Keratinocyte (primary cell): ENCODE measurements around the gene RMND5B. TPM values are rescaled to one million over a fixed set of nuclear protein-coding genes. Genes with fewer than 3 reads are reported as not detected.

Source experiments
- DNase-seq: peaks from one replicate; pipeline ENCODE4 v3.0.0-alpha.2; 2011; ENCODE audit warnings: low read depth, missing footprints, low spot score
- FAIRE-seq: peaks from 2 replicates; lab custom pipeline; 2011; peaks lifted over from hg19 to GRCh38; lab: Jason Lieb, UNC
- H2AFZ ChIP-seq: 2 replicates; pipeline ENCODE4 v1.6.0; 2012; ENCODE audit warnings: low read length, control low read depth, inconsistent platforms; ENCODE audit not compliant: control insufficient read depth
- H3K27ac ChIP-seq: 2 replicates; pipeline ENCODE4 v1.5.1; 2011; ENCODE audit warnings: low read length; ENCODE audit not compliant: control insufficient read depth, insufficient read depth
- H3K27me3 ChIP-seq: 3 replicates; pipeline ENCODE4 v1.6.0; 2011; ENCODE audit warnings: low read length; ENCODE audit not compliant: control insufficient read depth, insufficient read depth; ENCODE audit errors: extremely low read depth
- H3K36me3 ChIP-seq, 2 experiments: 2 replicates in 1 of 2; 3 replicates in 1 of 2; pipeline ENCODE4 v1.5.1; 2011; ENCODE audit warnings: low read length in 2 of 2, mild to moderate bottlenecking in 1 of 2; ENCODE audit not compliant: control insufficient read depth in 2 of 2, insufficient read depth in 2 of 2; ENCODE audit errors: extremely low read depth in 1 of 2
- H3K4me1 ChIP-seq: 3 replicates; pipeline ENCODE4 v1.5.1; 2011; ENCODE audit warnings: low read length; ENCODE audit not compliant: control insufficient read depth, insufficient read depth; ENCODE audit errors: extremely low read depth
- H3K4me2 ChIP-seq: 3 replicates; pipeline ENCODE4 v1.6.0; 2011; ENCODE audit warnings: low read depth, low read length; ENCODE audit not compliant: control insufficient read depth, insufficient read depth; ENCODE audit errors: extremely low read depth
- H3K4me3 ChIP-seq, 3 experiments: fragments of 200-600 bp in 1 of 3; sonication (generic) in 1 of 3; 2 replicates in 2 of 3; 3 replicates in 1 of 3; pipeline ENCODE4 v1.5.1; 2011 to 2016; ENCODE audit warnings: low read length in 3 of 3, mild to moderate bottlenecking in 3 of 3, control low read depth in 2 of 3, inconsistent platforms in 1 of 3, low read depth in 1 of 3, mixed read lengths in 1 of 3, mixed run types in 1 of 3, moderate library complexity in 1 of 3; ENCODE audit not compliant: control insufficient read depth in 2 of 3, insufficient read depth in 2 of 3; ENCODE audit errors: extremely low read depth in 1 of 3
- H3K79me2 ChIP-seq: 2 replicates; pipeline ENCODE4 v1.6.0; 2012; ENCODE audit warnings: low read length; ENCODE audit not compliant: control insufficient read depth, insufficient read depth
- H3K9ac ChIP-seq: 3 replicates; pipeline ENCODE4 v1.6.0; 2011; ENCODE audit warnings: low read length; ENCODE audit not compliant: control insufficient read depth, insufficient read depth; ENCODE audit errors: extremely low read depth
- H3K9me1 ChIP-seq: 3 replicates; pipeline ENCODE4 v1.6.0; 2011; ENCODE audit warnings: low read length; ENCODE audit not compliant: control insufficient read depth, insufficient read depth; ENCODE audit errors: extremely low read depth
- H3K9me3 ChIP-seq: 2 replicates; pipeline ENCODE4 v1.5.1; 2012; ENCODE audit warnings: low read depth, low read length; ENCODE audit not compliant: control insufficient read depth
- H4K20me1 ChIP-seq: 3 replicates; pipeline ENCODE4 v1.6.0; 2011; ENCODE audit warnings: low read length; ENCODE audit not compliant: control insufficient read depth, insufficient read depth; ENCODE audit errors: extremely low read depth
- EZH2 ChIP-seq: IDR thresholded peaks from one replicate; pipeline ENCODE4 v1.6.1; 2012; ENCODE audit warnings: inconsistent platforms, mild to moderate bottlenecking, low read length, moderate library complexity
- dilution Hi-C: fragments of 300-500 bp; cut with MboI; formaldehyde crosslinking; loops from one replicate; pipeline ENCODE4 v1.7.0; 2020; ENCODE audit warnings: low sequenced_read_pairs; ENCODE audit not compliant: extremely low pct_ligation_motif_present
- polyA plus RNA-seq, 5 experiments: library from polyadenylated mRNA; depleted of rRNA in 3 of 5; stranded (reverse) in 3 of 5; stranded (forward) in 1 of 5; unstranded in 1 of 5; fragments of >200 nt; gene quantifications; 1 replicate in 1 of 5; 2 replicates in 3 of 5; 3 replicates in 1 of 5; pipeline versions ENCODE4 v1.2.1 to v1.2.3, GENCODE V29; 2011 to 2012; ENCODE audit warnings: missing spikeins in 2 of 5, low read depth in 1 of 5, low replicate concordance in 1 of 5
- TF ChIP-seq, protein P1 (sequence below), 3 experiments: IDR thresholded peaks in 1 of 3; conservative IDR thresholded peaks in 1 of 3; optimal IDR thresholded peaks in 1 of 3; 2 replicates in 2 of 3; 3 replicates in 1 of 3; pipeline versions ENCODE3 to v1.5.1; 2011; ENCODE audit warnings: low read length in 3 of 3, mild to moderate bottlenecking in 3 of 3, moderate library complexity in 2 of 3, control low read depth in 1 of 3, inconsistent platforms in 1 of 3; ENCODE audit not compliant: insufficient read depth in 2 of 3; ENCODE audit errors: extremely low read depth in 1 of 3

Gene RMND5B
- polyA plus RNA-seq, 1 donor (not counting 4 experiments of a cell fraction or from before 2014, with no cell fraction given), result 15.5 TPM

DNA sequence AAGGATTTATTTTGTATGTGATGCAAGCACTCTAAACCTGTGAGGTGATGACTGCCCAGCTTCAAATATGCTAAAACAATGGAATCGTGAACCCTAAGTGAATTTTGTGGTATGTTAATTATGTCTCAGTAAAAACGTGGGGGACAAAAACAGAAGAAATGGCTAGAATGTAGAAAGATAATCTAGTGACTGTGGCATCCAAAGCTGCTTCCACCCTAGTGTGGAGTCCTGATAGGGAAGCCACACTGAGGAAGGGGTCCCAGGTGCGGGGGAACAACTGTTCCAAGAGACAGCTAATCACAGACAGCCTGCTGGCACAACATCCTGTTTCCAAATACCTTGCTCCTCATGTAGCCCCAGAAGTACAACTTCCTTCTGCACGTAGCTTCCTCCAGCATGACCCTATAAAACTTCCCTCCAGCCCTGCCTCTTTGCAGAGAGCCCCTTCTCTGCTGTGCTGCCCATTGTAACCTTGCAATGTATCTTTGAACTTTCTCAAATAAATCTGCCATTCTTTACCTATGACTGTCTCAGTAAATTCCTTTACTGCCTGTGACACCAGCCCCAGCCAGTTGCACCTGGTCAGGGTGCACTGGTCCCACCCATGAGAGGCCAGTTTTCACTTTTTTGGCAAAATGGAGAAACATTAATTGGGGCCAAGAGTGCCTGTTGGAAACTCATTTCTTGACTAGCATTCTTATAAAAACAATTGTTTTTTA, 51.5 kb downstream of the RMND5B start:
- Histone ChIP-seq H4K20me1 (no peaks in the 10 kb centered on the region), H3K9me1 (no peaks in the 10 kb centered on the region), H3K27ac (no peak overlapping the region), H3K36me3 (no peaks in the 10 kb centered on the region), H3K9me3 (no peaks in the 10 kb centered on the region), H3K27me3 (no peaks in the 10 kb centered on the region), H3K9ac (no peak overlapping the region), H3K4me3 (no peak overlapping the region), H3K79me2 (no peaks in the 10 kb centered on the region), H3K4me1 (no peaks in the 10 kb centered on the region), H3K4me2 (no peak overlapping the region), H2AFZ (no peak overlapping the region)
- TF ChIP-seq, protein P1, sequence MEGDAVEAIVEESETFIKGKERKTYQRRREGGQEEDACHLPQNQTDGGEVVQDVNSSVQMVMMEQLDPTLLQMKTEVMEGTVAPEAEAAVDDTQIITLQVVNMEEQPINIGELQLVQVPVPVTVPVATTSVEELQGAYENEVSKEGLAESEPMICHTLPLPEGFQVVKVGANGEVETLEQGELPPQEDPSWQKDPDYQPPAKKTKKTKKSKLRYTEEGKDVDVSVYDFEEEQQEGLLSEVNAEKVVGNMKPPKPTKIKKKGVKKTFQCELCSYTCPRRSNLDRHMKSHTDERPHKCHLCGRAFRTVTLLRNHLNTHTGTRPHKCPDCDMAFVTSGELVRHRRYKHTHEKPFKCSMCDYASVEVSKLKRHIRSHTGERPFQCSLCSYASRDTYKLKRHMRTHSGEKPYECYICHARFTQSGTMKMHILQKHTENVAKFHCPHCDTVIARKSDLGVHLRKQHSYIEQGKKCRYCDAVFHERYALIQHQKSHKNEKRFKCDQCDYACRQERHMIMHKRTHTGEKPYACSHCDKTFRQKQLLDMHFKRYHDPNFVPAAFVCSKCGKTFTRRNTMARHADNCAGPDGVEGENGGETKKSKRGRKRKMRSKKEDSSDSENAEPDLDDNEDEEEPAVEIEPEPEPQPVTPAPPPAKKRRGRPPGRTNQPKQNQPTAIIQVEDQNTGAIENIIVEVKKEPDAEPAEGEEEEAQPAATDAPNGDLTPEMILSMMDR (optimal IDR thresholded peaks at IDR 0.05 in 1 of 3, IDR thresholded peaks at IDR 0.05 in 1 of 3, conservative IDR thresholded peaks at IDR 0.05 in 1 of 3; ENCODE audit: extremely low read depth in 1 of 3, insufficient read depth in 2 of 3, low read length in 3 of 3), result no peak
- TF ChIP-seq EZH2, result no peak
- no peak for FAIRE-seq
- no peak for DNase-seq
- dilution Hi-C loops, result no loop called here

DNA sequence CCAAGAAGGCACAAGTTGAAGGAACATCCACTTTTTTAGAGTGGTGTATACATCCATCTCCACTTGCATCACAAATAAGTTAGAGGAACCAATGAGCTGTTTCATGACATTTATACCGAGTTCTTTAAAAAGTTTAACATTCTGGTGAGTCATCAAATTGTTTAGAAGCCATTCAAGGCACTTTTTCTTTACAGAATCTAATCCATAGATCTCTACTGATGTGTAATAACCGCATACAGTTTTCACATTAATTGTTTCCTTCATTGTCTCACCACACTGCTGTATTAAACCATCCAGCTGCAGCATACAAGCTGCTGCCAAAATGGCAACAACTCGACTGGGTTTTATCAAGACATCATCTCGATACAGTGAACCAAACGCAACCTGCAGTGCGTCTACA, 55.6 kb downstream of the RMND5B start:
- FAIRE-seq (no peak), DNase-seq (no peak)
- H3K36me3 ChIP-seq, result no peaks in the 10 kb centered on the region
- no peaks in the 10 kb centered on the region for H4K20me1 ChIP-seq
- H3K9me1 ChIP-seq, result no peaks in the 10 kb centered on the region
- no peaks in the 10 kb centered on the region for H3K79me2 ChIP-seq
- H3K9ac ChIP-seq, result no peak overlapping the region
- no peaks in the 10 kb centered on the region for H3K27me3 ChIP-seq
- no peak overlapping the region for H3K4me3 ChIP-seq
- H3K9me3 ChIP-seq, result no peaks in the 10 kb centered on the region
- no peak overlapping the region for H3K4me2 ChIP-seq
- H3K4me1 ChIP-seq, result no peaks in the 10 kb centered on the region
- no peak overlapping the region for H2AFZ ChIP-seq
- H3K27ac ChIP-seq, result no peak overlapping the region
- dilution Hi-C loops, result no loop called here
- TF ChIP-seq, protein P1 (optimal IDR thresholded peaks at IDR 0.05 in 1 of 3, IDR thresholded peaks at IDR 0.05 in 1 of 3, conservative IDR thresholded peaks at IDR 0.05 in 1 of 3; ENCODE audit: extremely low read depth in 1 of 3, insufficient read depth in 2 of 3, low read length in 3 of 3), result no peak
- no peak for TF ChIP-seq EZH2
